Thyroid gland (tissue), 4 donors: ENCODE results near the gene RBL2.

Experiments used
- CTCF ChIP-seq, 6 experiments: fragments of 200-600 bp in 3 of 6; fragments of 450-650 bp in 3 of 6; sonication (generic) in 3 of 6; IDR thresholded peaks; one replicate each; pipeline ENCODE4 v1.5.1; 2016 to 2019; ENCODE audit warnings: antibody characterized with exemption in 6 of 6, mild to moderate bottlenecking in 2 of 6, inconsistent platforms in 1 of 6, moderate library complexity in 1 of 6
- POLR2A ChIP-seq, 2 donors: fragments of 450-650 bp; IDR thresholded peaks; one replicate each; pipeline ENCODE4 v1.6.1; 2017; ENCODE audit warnings: antibody characterized with exemption in 2 of 2, mild to moderate bottlenecking in 2 of 2, moderate library complexity in 1 of 2

DNA sequence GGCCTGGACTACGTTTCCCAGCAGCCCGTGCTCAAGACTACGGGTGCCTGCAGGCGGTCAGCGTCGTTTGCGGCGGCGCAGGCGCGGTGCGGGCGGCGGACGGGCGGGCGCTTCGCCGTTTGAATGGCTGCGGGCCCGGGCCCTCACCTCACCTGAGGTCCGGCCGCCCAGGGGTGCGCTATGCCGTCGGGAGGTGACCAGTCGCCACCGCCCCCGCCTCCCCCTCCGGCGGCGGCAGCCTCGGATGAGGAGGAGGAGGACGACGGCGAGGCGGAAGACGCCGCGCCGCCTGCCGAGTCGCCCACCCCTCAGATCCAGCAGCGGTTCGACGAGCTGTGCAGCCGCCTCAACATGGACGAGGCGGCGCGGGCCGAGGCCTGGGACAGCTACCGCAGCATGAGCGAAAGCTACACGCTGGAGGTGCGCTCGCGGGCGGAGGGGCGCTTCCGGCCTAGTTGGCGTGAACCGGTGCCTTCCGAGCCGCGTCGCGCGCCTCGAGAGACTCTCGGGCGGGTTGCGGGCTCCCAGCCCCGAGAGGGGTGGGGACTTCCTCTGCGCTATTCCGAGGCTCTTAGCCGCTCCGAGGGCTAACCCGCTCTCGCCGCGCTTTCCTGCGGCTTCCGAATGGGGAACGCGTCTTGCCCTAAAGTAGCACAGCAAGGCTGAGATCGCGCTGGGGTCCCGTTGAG lies at the start of gene RBL2:
- TF ChIP-seq POLR2A (IDR thresholded peaks at IDR 0.05), result peak; percentile 55 to 82
- no peak for TF ChIP-seq CTCF (IDR thresholded peaks at IDR 0.05)
